ENCODE results near the gene GIGYF1. TPM values are rescaled to one million over a fixed set of nuclear protein-coding genes. Genes with fewer than 3 reads are reported as not detected.
A peak's percentile ranks its signal among the peaks of the same experiment; 100 is the strongest.

Gene GIGYF1
- total and polyA plus RNA-seq, 2 of the 13 experiments (the other 11 are each of a cell fraction or from before 2014, with no cell fraction given): 7.6 to 16.1 TPM

DNA sequence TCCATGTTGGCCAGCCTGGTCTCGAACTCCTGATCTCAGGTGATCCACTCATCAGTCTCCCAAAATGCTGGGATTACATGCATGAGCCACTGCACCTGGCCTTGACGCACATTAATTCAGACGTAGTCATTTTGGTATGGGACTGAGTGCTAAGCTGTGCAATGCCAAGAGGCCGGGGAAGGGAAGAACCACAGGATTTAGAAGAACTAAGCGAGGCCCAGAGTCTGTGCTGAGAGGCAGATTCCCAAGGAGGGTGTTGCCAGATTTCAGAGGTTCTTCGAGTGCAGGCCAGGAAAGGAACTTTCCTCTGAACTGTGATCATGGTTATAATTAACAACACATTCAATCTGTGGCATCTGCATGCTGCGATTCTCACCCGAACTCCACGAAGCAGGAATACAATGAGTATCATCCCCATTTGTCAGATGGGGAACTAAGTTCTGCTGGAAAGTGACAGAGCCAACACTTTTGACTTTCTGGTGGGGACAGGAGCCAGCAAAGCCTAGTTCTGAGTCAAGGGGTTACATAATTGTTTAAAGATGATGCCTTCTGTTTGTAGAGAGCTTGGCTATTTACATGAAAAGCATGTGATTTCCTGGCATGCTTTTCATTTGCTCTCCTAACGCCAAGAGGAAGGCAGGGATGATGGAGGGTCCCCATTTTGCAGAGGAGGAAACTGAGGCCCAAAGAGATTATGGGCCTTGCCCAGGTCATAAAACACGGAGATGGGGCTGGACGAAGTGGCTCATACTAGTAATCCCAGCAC is 33.1 kb upstream of the GIGYF1 start (continued):
- TF ChIP-seq, protein P1, sequence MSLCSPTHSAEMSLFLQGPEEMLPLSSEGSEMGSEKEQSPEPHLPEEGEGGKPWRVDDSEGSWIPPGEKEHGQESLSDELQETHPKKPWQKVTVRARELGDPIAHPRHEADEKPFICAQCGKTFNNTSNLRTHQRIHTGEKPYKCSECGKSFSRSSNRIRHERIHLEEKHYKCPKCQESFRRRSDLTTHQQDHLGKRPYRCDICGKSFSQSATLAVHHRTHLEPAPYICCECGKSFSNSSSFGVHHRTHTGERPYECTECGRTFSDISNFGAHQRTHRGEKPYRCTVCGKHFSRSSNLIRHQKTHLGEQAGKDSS (CRISPR knock-in tag; IDR thresholded peaks at IDR 0.05; ENCODE audit: borderline replicate concordance, low read depth): no peak
- TF ChIP-seq, protein P2, sequence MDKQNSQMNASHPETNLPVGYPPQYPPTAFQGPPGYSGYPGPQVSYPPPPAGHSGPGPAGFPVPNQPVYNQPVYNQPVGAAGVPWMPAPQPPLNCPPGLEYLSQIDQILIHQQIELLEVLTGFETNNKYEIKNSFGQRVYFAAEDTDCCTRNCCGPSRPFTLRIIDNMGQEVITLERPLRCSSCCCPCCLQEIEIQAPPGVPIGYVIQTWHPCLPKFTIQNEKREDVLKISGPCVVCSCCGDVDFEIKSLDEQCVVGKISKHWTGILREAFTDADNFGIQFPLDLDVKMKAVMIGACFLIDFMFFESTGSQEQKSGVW (CRISPR knock-in tag; IDR thresholded peaks at IDR 0.05; ENCODE audit: borderline replicate concordance): no peak
- TF ChIP-seq GLI4 (CRISPR knock-in tag; IDR thresholded peaks at IDR 0.05; ENCODE audit: borderline replicate concordance): no peak
- no peak for TF ChIP-seq ZNF569 (CRISPR knock-in tag; IDR thresholded peaks at IDR 0.05; ENCODE audit: borderline replicate concordance)
- TF ChIP-seq ZNF235 (CRISPR knock-in tag; IDR thresholded peaks at IDR 0.05; ENCODE audit: borderline replicate concordance): no peak
- TF ChIP-seq ZNF17 (CRISPR knock-in tag; IDR thresholded peaks at IDR 0.05): no peak
- TF ChIP-seq, protein P3, sequence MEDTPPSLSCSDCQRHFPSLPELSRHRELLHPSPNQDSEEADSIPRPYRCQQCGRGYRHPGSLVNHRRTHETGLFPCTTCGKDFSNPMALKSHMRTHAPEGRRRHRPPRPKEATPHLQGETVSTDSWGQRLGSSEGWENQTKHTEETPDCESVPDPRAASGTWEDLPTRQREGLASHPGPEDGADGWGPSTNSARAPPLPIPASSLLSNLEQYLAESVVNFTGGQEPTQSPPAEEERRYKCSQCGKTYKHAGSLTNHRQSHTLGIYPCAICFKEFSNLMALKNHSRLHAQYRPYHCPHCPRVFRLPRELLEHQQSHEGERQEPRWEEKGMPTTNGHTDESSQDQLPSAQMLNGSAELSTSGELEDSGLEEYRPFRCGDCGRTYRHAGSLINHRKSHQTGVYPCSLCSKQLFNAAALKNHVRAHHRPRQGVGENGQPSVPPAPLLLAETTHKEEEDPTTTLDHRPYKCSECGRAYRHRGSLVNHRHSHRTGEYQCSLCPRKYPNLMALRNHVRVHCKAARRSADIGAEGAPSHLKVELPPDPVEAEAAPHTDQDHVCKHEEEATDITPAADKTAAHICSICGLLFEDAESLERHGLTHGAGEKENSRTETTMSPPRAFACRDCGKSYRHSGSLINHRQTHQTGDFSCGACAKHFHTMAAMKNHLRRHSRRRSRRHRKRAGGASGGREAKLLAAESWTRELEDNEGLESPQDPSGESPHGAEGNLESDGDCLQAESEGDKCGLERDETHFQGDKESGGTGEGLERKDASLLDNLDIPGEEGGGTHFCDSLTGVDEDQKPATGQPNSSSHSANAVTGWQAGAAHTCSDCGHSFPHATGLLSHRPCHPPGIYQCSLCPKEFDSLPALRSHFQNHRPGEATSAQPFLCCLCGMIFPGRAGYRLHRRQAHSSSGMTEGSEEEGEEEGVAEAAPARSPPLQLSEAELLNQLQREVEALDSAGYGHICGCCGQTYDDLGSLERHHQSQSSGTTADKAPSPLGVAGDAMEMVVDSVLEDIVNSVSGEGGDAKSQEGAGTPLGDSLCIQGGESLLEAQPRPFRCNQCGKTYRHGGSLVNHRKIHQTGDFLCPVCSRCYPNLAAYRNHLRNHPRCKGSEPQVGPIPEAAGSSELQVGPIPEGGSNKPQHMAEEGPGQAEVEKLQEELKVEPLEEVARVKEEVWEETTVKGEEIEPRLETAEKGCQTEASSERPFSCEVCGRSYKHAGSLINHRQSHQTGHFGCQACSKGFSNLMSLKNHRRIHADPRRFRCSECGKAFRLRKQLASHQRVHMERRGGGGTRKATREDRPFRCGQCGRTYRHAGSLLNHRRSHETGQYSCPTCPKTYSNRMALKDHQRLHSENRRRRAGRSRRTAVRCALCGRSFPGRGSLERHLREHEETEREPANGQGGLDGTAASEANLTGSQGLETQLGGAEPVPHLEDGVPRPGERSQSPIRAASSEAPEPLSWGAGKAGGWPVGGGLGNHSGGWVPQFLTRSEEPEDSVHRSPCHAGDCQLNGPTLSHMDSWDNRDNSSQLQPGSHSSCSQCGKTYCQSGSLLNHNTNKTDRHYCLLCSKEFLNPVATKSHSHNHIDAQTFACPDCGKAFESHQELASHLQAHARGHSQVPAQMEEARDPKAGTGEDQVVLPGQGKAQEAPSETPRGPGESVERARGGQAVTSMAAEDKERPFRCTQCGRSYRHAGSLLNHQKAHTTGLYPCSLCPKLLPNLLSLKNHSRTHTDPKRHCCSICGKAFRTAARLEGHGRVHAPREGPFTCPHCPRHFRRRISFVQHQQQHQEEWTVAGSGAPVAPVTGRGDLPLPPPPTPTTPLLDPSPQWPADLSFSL (CRISPR knock-in tag; IDR thresholded peaks at IDR 0.05): no peak
- TF ChIP-seq ZFX (CRISPR knock-in tag; IDR thresholded peaks at IDR 0.05; ENCODE audit: low read depth): no peak
- TF ChIP-seq ZNF788 (CRISPR knock-in tag; IDR thresholded peaks at IDR 0.05; ENCODE audit: borderline replicate concordance): no peak
- peak; percentile 53 for TF ChIP-seq GATAD1 (CRISPR knock-in tag; IDR thresholded peaks at IDR 0.05)
- TF ChIP-seq PLRG1 (conservative IDR thresholded peaks at IDR 0.05): no peak
- no peak for TF ChIP-seq U2AF2 (IDR thresholded peaks at IDR 0.05; ENCODE audit: low read depth, low read length)
- TF ChIP-seq ZNF766 (CRISPR knock-in tag; IDR thresholded peaks at IDR 0.05; ENCODE audit: borderline replicate concordance): no peak
- TF ChIP-seq CBX1 (IDR thresholded peaks at IDR 0.05; ENCODE audit: low read depth): no peak
- TF ChIP-seq NFE2L1 (CRISPR knock-in tag; IDR thresholded peaks at IDR 0.05; ENCODE audit: borderline replicate concordance): no peak
- TF ChIP-seq RXRB (CRISPR knock-in tag; IDR thresholded peaks at IDR 0.05; ENCODE audit: borderline replicate concordance): peak; percentile 67
- TF ChIP-seq SOX13 (IDR thresholded peaks at IDR 0.05): no peak
- peak in 1 of 2 experiments; percentile 40; a peak in 1 of 4 replicates for TF ChIP-seq SOX13 (CRISPR knock-in tag; conservative IDR thresholded peaks at IDR 0.05 in 1 of 2, IDR thresholded peaks at IDR 0.05 in 1 of 2)
- TF ChIP-seq TEAD3 (CRISPR knock-in tag; optimal IDR thresholded peaks at IDR 0.05; ENCODE audit: borderline replicate concordance): peak; percentile 27
- TF ChIP-seq ZNF251 (CRISPR knock-in tag; IDR thresholded peaks at IDR 0.05): no peak
- no peak for TF ChIP-seq SIN3B (IDR thresholded peaks at IDR 0.05; ENCODE audit: low read length)
- no peak for TF ChIP-seq ZNF354B (CRISPR knock-in tag; IDR thresholded peaks at IDR 0.05)

Data from HepG2 (cell line).